Activated CD4-positive, alpha-beta T cell treated with anti-CD3 and anti-CD28 coated beads, Interleukin-2, amount 50 U/mL, for 16 hours (primary cell): Measurements from ENCODE around the gene TFAP2B.

Experiments
- DNase-seq: peaks from one replicate; pipeline ENCODE4 v3.0.0-alpha.2; 2020

TFAP2B gene

GRCh38 chr6:50818673-50819072 is at the start of gene TFAP2B:
Gene TFAP2B (plus strand): TSS chr6:50818871. CDS start chr6:50818892, 21 bp downstream.
- no peak for DNase-seq

- DNase-seq, result no peak
These were observed 40.0 kb upstream of the TFAP2B start for GRCh38 chr6:50778696-50779095.

GRCh38 chr6:50780382-50780781 is 38.3 kb upstream of the TFAP2B start:
- DNase-seq, result no peak

- no peak for DNase-seq
These were observed 32.8 kb upstream of the TFAP2B start for GRCh38 chr6:50785921-50786320.

- DNase-seq, result peak; percentile 45
These were observed 26.7 kb upstream of the TFAP2B start for GRCh38 chr6:50791900-50792508.

GRCh38 chr6:50792771-50793170 is 25.9 kb upstream of the TFAP2B start:
- DNase-seq, result no peak

GRCh38 chr6:50795574-50795973 is 23.1 kb upstream of the TFAP2B start:
- DNase-seq, result no peak

- DNase-seq, result no peak
These were observed 14.4 kb upstream of the TFAP2B start for GRCh38 chr6:50804283-50804682.

- DNase-seq, result no peak
These were observed 11.6 kb upstream of the TFAP2B start for GRCh38 chr6:50807035-50807434.

- DNase-seq, result no peak
These were observed 3.1 kb upstream of the TFAP2B start for GRCh38 chr6:50815436-50816114.

- DNase-seq, result peak; percentile 72
These were observed 2.5 kb upstream of the TFAP2B start for GRCh38 chr6:50816115-50816675.

GRCh38 chr6:50816947-50817645 is 1.6 kb upstream of the TFAP2B start:
- DNase-seq, result no peak

GRCh38 chr6:50817646-50817950 is 1.1 kb upstream of the TFAP2B start:
- DNase-seq, result no peak

GRCh38 chr6:50818020-50818419 is 651 bp upstream of the TFAP2B start:
- no peak for DNase-seq

- DNase-seq, result no peak
These were observed 814 bp downstream of the TFAP2B start for GRCh38 chr6:50819466-50819903.

GRCh38 chr6:50819904-50820868 is 1.5 kb downstream of the TFAP2B start:
- no peak for DNase-seq

- no peak for DNase-seq
These were observed 2.2 kb downstream of the TFAP2B start for GRCh38 chr6:50820869-50821264.

GRCh38 chr6:50821441-50822077 is 2.9 kb downstream of the TFAP2B start:
- no peak for DNase-seq

- no peak for DNase-seq
These were observed 3.4 kb downstream of the TFAP2B start for GRCh38 chr6:50822078-50822476.

- no peak for DNase-seq
These were observed 4.6 kb downstream of the TFAP2B start for GRCh38 chr6:50823094-50823920.

GRCh38 chr6:50824552-50824951 is 5.9 kb downstream of the TFAP2B start:
- DNase-seq, result no peak
